Ascending aorta (tissue), 2 donors: Measurements from ENCODE around the gene SLC6A20. TPM values are rescaled to one million over a fixed set of nuclear protein-coding genes. Genes with fewer than 3 reads are reported as not detected.

Experiments
- DNase-seq, 2 donors: peaks; one replicate each; pipeline ENCODE4 v3.0.0-alpha.2; 2019; ENCODE audit warnings: low spot score in 2 of 2
- H3K27ac ChIP-seq, 2 donors: fragments of 200-600 bp; sonication (generic); one replicate each; pipeline ENCODE4 v1.5.1; 2016 to 2017; ENCODE audit warnings: mild to moderate bottlenecking in 1 of 2
- H3K27me3 ChIP-seq: fragments of 200-600 bp; sonication (generic); one replicate; pipeline ENCODE4 v1.5.1; 2017
- H3K36me3 ChIP-seq, 2 donors: fragments of 200-600 bp; sonication (generic); one replicate each; pipeline ENCODE4 v1.5.1; 2016
- H3K4me1 ChIP-seq, 2 donors: fragments of 200-600 bp; sonication (generic); one replicate each; pipeline ENCODE4 v1.5.1; 2016 to 2017; ENCODE audit warnings: mild to moderate bottlenecking in 1 of 2
- H3K4me3 ChIP-seq, 2 donors: fragments of 200-600 bp; sonication (generic); one replicate each; pipeline ENCODE4 v1.5.1; 2016 to 2017; ENCODE audit warnings: mild to moderate bottlenecking in 1 of 2
- H3K9me3 ChIP-seq, 2 donors: fragments of 200-600 bp; sonication (generic); one replicate each; pipeline ENCODE4 v1.5.1; 2016
- CTCF ChIP-seq, 3 experiments: fragments of 200-600 bp in 2 of 3; fragments of 450-650 bp in 1 of 3; sonication (generic) in 2 of 3; IDR thresholded peaks; one replicate each; pipeline ENCODE4 v1.5.1; 2016 to 2019; ENCODE audit warnings: antibody characterized with exemption in 3 of 3, mild to moderate bottlenecking in 1 of 3, moderate library complexity in 1 of 3
- intact Hi-C: fragments of 100-400 bp; cut with DNase I; formaldehyde crosslinking; loops from one replicate; pipeline ENCODE4 v1.15.1; 2023
- total RNA-seq: library from RNA; depleted of rRNA; stranded (reverse); fragments of >200 nt; gene quantifications from one replicate; pipeline ENCODE4 v1.1.0, GENCODE V29; 2016

Gene SLC6A20
- total RNA-seq, 1 donor from 2014 or later: not detected

- no peak for DNase-seq
- Histone ChIP-seq H3K4me1 (no peaks in the 10 kb centered on the region), H3K36me3 (no peaks in the 10 kb centered on the region), H3K9me3 (no peaks in the 10 kb centered on the region), H3K4me3 (no peak overlapping the region), H3K27me3 (no peaks in the 10 kb centered on the region), H3K27ac (no peak overlapping the region)
- intact Hi-C loops: no loop called here
- no peak for TF ChIP-seq CTCF (IDR thresholded peaks at IDR 0.05)
These were observed 11.6 kb upstream of the SLC6A20 start for GRCh38 chr3:45807681-45808540.

GRCh38 chr3:45807133-45807532, 10.8 kb upstream of the SLC6A20 start:
- H3K4me3 ChIP-seq: no peak overlapping the region
- H3K27me3 ChIP-seq: no peaks in the 10 kb centered on the region
- no peak for DNase-seq
- no peak overlapping the region for H3K27ac ChIP-seq
- no peak for TF ChIP-seq CTCF (IDR thresholded peaks at IDR 0.05)
- intact Hi-C loops: no loop called here
- no peaks in the 10 kb centered on the region for H3K36me3 ChIP-seq
- no peaks in the 10 kb centered on the region for H3K4me1 ChIP-seq
- H3K9me3 ChIP-seq: no peaks in the 10 kb centered on the region

GRCh38 chr3:45806072-45806471, 9.7 kb upstream of the SLC6A20 start:
- intact Hi-C loops: no loop called here
- H3K27me3 ChIP-seq: no peaks in the 10 kb centered on the region
- H3K36me3 ChIP-seq: no peaks in the 10 kb centered on the region
- no peaks in the 10 kb centered on the region for H3K4me1 ChIP-seq
- no peaks in the 10 kb centered on the region for H3K9me3 ChIP-seq
- no peak overlapping the region for H3K4me3 ChIP-seq
- DNase-seq: no peak
- H3K27ac ChIP-seq: no peak overlapping the region
- TF ChIP-seq CTCF (IDR thresholded peaks at IDR 0.05): no peak

- DNase-seq: no peak
- no peak for TF ChIP-seq CTCF (IDR thresholded peaks at IDR 0.05)
- intact Hi-C loops: no loop called here
- Histone ChIP-seq H3K36me3 (no peaks in the 10 kb centered on the region), H3K27me3 (no peaks in the 10 kb centered on the region), H3K4me1 (no peaks in the 10 kb centered on the region), H3K27ac (no peak overlapping the region), H3K9me3 (no peaks in the 10 kb centered on the region), H3K4me3 (no peak overlapping the region)
These were observed 7.1 kb upstream of the SLC6A20 start for GRCh38 chr3:45803252-45803935.

GRCh38 chr3:45802146-45802545, 5.8 kb upstream of the SLC6A20 start:
- DNase-seq: no peak
- intact Hi-C loops: no loop called here
- no peak overlapping the region for H3K27ac ChIP-seq
- no peaks in the 10 kb centered on the region for H3K9me3 ChIP-seq
- H3K36me3 ChIP-seq: no peaks in the 10 kb centered on the region
- no peaks in the 10 kb centered on the region for H3K4me1 ChIP-seq
- no peak for TF ChIP-seq CTCF (IDR thresholded peaks at IDR 0.05)
- H3K27me3 ChIP-seq: peaks cover 3% of the 10 kb centered on the region
- H3K4me3 ChIP-seq: no peak overlapping the region
